ENCODE results near the gene HMCES.

Gene HMCES

DNA sequence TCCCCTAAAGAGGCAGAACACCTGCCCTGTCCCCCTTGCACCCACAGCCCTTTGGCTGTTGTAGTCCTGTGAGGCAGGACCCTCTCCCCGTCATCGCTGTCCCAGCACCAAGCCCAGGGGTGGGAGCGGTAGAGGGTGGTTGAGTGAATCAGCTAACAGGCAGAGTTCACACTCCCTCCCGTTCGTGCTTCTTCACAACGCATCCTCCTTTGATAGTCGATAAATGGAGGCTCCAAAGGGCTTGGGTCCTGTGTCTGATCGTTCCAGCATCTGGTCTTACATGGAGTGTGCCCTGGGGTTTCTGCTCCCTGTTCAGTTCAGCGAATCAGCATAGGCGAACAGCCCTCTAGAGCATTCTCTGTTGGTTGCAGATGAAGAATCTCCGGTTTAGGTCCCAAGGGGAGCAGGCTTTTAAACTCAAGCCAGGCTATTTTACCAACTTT is 820 bp upstream of the HMCES start:
- TF ChIP-seq, protein P1, sequence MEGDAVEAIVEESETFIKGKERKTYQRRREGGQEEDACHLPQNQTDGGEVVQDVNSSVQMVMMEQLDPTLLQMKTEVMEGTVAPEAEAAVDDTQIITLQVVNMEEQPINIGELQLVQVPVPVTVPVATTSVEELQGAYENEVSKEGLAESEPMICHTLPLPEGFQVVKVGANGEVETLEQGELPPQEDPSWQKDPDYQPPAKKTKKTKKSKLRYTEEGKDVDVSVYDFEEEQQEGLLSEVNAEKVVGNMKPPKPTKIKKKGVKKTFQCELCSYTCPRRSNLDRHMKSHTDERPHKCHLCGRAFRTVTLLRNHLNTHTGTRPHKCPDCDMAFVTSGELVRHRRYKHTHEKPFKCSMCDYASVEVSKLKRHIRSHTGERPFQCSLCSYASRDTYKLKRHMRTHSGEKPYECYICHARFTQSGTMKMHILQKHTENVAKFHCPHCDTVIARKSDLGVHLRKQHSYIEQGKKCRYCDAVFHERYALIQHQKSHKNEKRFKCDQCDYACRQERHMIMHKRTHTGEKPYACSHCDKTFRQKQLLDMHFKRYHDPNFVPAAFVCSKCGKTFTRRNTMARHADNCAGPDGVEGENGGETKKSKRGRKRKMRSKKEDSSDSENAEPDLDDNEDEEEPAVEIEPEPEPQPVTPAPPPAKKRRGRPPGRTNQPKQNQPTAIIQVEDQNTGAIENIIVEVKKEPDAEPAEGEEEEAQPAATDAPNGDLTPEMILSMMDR (IDR thresholded peaks at IDR 0.05; ENCODE audit: control extremely low read depth, extremely low read depth, low read depth, missing control alignments): no peak
- ChIA-PET POLR2A (interaction anchor here (0.6 to 3.3 kb wide), 2 partner anchors 35 to 409 kb away, joined by 3 to 13 read pairs; no protein-coding TSS in a partner anchor), CTCF (interaction anchor here (0.9 to 1.4 kb wide), 5 partner anchors 11 to 40 kb away, joined by 3 to 4 read pairs (median 3); no protein-coding TSS in a partner anchor)
- DNase-seq (ENCODE audit: extremely low spot score): no peak

DNA sequence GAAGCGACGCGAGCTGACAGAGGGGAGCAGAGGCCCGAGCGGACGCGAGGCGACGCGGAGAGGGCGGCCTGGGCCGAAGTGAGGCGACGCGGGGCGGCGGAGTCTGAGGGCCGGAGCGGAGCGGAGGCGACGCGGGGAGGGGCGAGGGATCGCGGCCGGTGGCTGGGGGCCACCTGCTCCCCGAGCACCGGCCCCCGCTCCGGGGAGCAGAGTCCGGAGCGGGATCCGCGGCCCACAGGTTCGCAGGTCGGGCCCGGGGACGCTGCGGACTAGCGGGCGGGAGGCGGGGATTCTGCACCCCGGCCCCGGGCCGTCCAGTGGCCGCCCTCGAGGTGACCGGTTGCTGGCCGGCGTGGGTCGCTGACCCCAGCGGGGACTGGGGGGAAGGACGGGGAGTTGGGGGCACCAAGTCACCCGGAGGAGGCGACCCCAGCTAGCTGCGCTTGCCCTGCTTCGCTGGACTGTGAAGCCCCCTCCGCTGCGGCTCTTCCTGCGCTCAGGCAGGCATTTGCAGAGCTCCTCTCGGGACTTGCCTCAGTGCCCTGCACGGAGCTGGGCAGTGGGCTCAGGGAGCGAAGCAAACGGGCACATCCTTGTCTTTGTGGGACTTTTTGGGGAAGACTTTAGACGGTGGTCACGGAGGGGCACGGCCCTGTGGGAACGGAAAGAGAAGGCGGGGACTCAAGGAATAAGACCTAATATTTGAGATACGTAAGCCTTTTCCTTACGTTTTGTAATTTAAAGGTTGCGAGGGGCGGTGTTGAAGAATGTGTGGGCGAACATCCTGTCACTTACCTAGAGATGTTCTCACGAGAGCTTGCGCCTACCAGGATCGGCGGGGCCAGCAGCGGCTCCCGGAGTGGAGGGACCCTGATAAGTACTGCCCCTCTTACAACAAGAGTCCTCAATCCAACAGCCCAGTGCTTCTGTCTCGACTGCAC is 566 bp downstream of the HMCES start:
- ChIA-PET CTCF (interaction anchor here (1.0 to 1.3 kb wide), 4 partner anchors 14 to 35 kb away, joined by 3 to 4 read pairs (median 4); no protein-coding TSS in a partner anchor), POLR2A (interaction anchor here (0.6 to 3.3 kb wide), 4 partner anchors 26 to 147 kb away, joined by 3 to 13 read pairs (median 10); a partner anchor contains a TSS)
- peak; percentile 38 for DNase-seq (ENCODE audit: extremely low spot score)
- TF ChIP-seq, protein P1 (IDR thresholded peaks at IDR 0.05; ENCODE audit: control extremely low read depth, extremely low read depth, low read depth, missing control alignments): no peak

DNA sequence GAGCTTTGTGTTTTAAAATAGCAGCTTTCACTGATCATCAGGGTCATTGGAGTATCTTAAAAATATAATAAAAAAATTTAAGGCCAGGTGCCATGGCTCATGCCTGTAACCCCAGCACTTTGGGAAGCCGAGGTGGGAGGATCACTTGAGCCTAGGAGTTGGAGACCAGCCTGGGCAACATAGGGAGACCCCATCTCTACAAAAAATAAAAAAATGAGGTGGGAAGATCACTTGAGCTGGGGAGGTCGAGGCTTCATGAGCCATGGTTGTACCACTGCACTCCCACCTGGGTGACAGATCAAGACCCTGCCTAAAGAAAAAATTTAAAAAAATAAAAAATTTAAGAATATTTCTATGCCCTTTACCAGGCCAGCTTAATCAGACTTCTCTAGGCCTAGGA is 1.5 kb downstream of the HMCES start:
- CTCF ChIA-PET: interaction anchor here (1.3 kb wide), 2 partner anchors 15 to 35 kb away, joined by 4 read pairs; no protein-coding TSS in a partner anchor
- POLR2A ChIA-PET: interaction anchor here (2.1 to 3.3 kb wide), 2 partner anchors 32 to 36 kb away, joined by 13 read pairs; a partner anchor contains a TSS
- TF ChIP-seq, protein P1 (IDR thresholded peaks at IDR 0.05; ENCODE audit: control extremely low read depth, extremely low read depth, low read depth, missing control alignments): no peak
- DNase-seq (ENCODE audit: extremely low spot score): no peak

DNA sequence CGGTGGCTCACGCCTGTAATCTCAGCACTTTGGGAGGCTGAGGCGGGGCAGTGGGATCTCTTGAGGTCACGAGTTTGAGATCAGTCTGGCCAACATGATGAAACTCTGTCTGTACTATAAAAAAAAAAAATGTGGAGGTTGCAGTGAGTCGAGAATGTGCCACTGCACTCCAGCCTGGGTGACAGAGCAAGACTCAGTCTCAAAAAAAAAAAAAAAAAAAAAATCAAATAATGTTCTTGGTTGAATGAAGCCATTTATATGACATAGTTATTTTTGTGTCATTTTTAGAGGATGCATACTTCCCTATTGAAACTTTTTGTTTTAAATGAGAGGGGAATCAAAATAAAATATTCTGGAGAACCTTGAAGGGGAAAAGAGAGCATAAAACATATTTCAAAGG is 3.1 kb downstream of the HMCES start:
- POLR2A ChIA-PET: no interaction called here
- no peak for DNase-seq (ENCODE audit: extremely low spot score)
- CTCF ChIA-PET: interaction anchor here (4.2 kb wide), 1 partner anchor 35 kb away, joined by 28 read pairs; a partner anchor contains a TSS
- TF ChIP-seq, protein P1 (IDR thresholded peaks at IDR 0.05; ENCODE audit: control extremely low read depth, extremely low read depth, low read depth, missing control alignments): no peak

DNA sequence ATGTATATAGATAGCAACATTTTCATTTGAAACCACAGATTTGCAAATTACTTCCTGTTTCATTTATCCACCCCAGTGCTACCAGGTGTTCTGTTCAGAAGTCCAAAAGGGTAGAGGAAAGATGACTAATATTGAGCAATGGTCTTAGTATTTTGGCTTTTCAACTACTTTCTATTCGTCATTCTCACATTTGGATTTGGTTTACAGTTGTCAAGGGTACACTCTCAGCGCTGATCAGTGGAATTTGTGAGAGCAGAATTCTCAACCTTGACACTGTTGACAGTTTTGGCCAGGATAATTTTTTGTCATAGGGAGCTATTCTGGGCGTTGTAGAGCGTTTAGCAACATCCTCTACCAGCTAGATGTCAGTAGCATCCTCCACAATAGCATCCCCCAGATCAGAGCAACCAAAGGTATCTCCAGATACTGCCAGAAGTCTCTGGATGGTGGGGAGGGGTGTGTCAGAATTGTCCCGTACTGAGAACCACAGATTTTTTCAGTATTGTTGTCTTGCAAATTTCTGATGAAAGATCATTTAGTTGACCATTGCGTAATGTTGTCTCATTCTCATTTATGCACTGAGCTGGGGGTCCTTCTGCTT is 4.2 kb downstream of the HMCES start:
- TF ChIP-seq, protein P1 (IDR thresholded peaks at IDR 0.05; ENCODE audit: control extremely low read depth, extremely low read depth, low read depth, missing control alignments): peak; percentile 25
- ChIA-PET POLR2A (interaction anchor here (0.6 to 1.5 kb wide), 5 partner anchors 22 to 58 kb away, joined by 3 to 6 read pairs (median 5); a partner anchor contains a TSS), CTCF (interaction anchor here (1.0 to 4.2 kb wide), 6 partner anchors 9 to 120 kb away, joined by 3 to 28 read pairs (median 4); a partner anchor contains a TSS)
- peak; percentile 82 for DNase-seq (ENCODE audit: extremely low spot score)

DNA sequence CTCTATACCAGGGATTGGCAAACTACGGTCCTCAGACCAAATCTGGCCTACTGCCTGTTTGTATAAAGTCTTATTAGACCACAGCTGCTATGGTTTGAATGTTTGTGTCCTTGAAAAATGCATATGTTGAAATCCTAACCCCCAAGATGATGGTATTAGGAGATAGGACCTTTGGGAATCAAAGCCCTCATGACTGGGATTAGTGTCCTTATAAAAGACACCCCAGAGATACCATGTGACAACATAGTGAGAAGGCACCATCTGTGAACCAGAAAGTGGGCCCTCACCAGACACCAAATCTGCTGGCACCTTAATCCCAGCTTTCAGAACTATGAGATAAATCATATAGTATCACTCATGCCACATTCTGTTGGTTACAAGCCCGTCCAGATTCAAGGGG is 7.4 kb downstream of the HMCES start:
- ChIA-PET CTCF (interaction anchor here (4.2 kb wide), 1 partner anchor 30 kb away, joined by 28 read pairs; a partner anchor contains a TSS), POLR2A (no interaction called here)
- DNase-seq (ENCODE audit: extremely low spot score): no peak
- TF ChIP-seq, protein P1 (IDR thresholded peaks at IDR 0.05; ENCODE audit: control extremely low read depth, extremely low read depth, low read depth, missing control alignments): no peak

Data from GM10248 (cell line).